T-helper 22 cell (primary cell): ENCODE measurements around the gene KRT10.
"Not testable (repeated sequence)": the region's sequence is repeated elsewhere in the genome, so short reads cannot be mapped to it uniquely, and the experiment has no call there.

ENCODE experiments used
- DNase-seq: peaks from one replicate; pipeline ENCODE4 v3.0.0-alpha.2; 2020; ENCODE audit warnings: low read depth

The KRT10 gene

GRCh38 chr17:40822132-40822812 lies at the start of gene KRT10:
KRT10 (minus strand) TSS chr17:40822614; CDS start chr17:40822585, 29 bp downstream.
- no peak for DNase-seq

GRCh38 chr17:40871316-40871715 lies 48.9 kb upstream of the KRT10 start:
- DNase-seq, result no peak

GRCh38 chr17:40870136-40870535 lies 47.7 kb upstream of the KRT10 start:
- no peak for DNase-seq

GRCh38 chr17:40866838-40867237 lies 44.4 kb upstream of the KRT10 start, which contains the start of gene KRT12:
KRT12 (minus strand) TSS chr17:40867223; CDS start chr17:40867186, 37 bp downstream.
- no peak for DNase-seq

GRCh38 chr17:40864661-40865390 lies 42.4 kb upstream of the KRT10 start:
- DNase-seq, result no peak

GRCh38 chr17:40862985-40863733 lies 40.7 kb upstream of the KRT10 start:
- DNase-seq, result no peak

- no peak for DNase-seq
Observed at GRCh38 chr17:40859536-40859935, 37.1 kb upstream of the KRT10 start.

GRCh38 chr17:40858667-40859066 lies 36.3 kb upstream of the KRT10 start:
- not testable (repeated sequence) for DNase-seq

- no peak for DNase-seq
Observed at GRCh38 chr17:40857535-40857934, 35.1 kb upstream of the KRT10 start.

GRCh38 chr17:40854175-40854814 lies 31.9 kb upstream of the KRT10 start:
- no peak for DNase-seq

- DNase-seq, result no peak
Observed at GRCh38 chr17:40852364-40852763, 29.9 kb upstream of the KRT10 start.

GRCh38 chr17:40850293-40850972 lies 28.0 kb upstream of the KRT10 start:
- DNase-seq, result no peak

GRCh38 chr17:40849723-40850122 lies 27.3 kb upstream of the KRT10 start:
- DNase-seq, result no peak

GRCh38 chr17:40848583-40849235 lies 26.3 kb upstream of the KRT10 start:
- no peak for DNase-seq

- DNase-seq, result no peak
Observed at GRCh38 chr17:40846515-40847144, 24.2 kb upstream of the KRT10 start.

GRCh38 chr17:40844671-40845107 lies 22.3 kb upstream of the KRT10 start:
- no peak for DNase-seq

GRCh38 chr17:40843242-40843641 lies 20.8 kb upstream of the KRT10 start:
- DNase-seq, result no peak

- DNase-seq, result no peak
Observed at GRCh38 chr17:40841246-40841645, 18.8 kb upstream of the KRT10 start.

GRCh38 chr17:40839194-40839593 lies 16.8 kb upstream of the KRT10 start:
- no peak for DNase-seq

GRCh38 chr17:40836020-40836419 lies 13.6 kb upstream of the KRT10 start:
- no peak for DNase-seq

GRCh38 chr17:40833882-40834281 lies 11.5 kb upstream of the KRT10 start:
- DNase-seq, result no peak
